HepG2 (cell line): Measurements from ENCODE around the gene NIN. TPM values are rescaled to one million over a fixed set of nuclear protein-coding genes. Genes with fewer than 3 reads are reported as not detected.

ENCODE experiments used
- BRD4 ChIP-seq: sonication (generic); formaldehyde crosslinking; IDR thresholded peaks from 2 replicates; pipeline ENCODE4 v1.4.0; 2020; ENCODE audit warnings: missing genetic modification reagents
- CREB3 ChIP-seq: sonication (generic); formaldehyde crosslinking; IDR thresholded peaks from 2 replicates; pipeline ENCODE4 v1.5.0; 2020; ENCODE audit warnings: missing genetic modification reagents
- EZH2 ChIP-seq: conservative IDR thresholded peaks from 2 replicates; pipeline ENCODE4 v1.6.1; 2012; ENCODE audit warnings: mild to moderate bottlenecking, low read depth, low read length, moderate library complexity
- GATAD2A ChIP-seq: IDR thresholded peaks from 2 replicates; pipeline ENCODE4 v1.6.1; 2016
- HIVEP1 ChIP-seq: sonication (generic); formaldehyde crosslinking; IDR thresholded peaks from 2 replicates; pipeline ENCODE4 v1.4.0; 2020; ENCODE audit warnings: mild to moderate bottlenecking, missing genetic modification reagents
- HMGA1 ChIP-seq: sonication (generic); formaldehyde crosslinking; conservative IDR thresholded peaks from 2 replicates; pipeline ENCODE4 v1.4.0; 2020; ENCODE audit warnings: missing genetic modification reagents
- HNRNPH1 ChIP-seq: fragments of 200-400 bp; formaldehyde crosslinking; optimal IDR thresholded peaks from 2 replicates; pipeline ENCODE3; 2017; ENCODE audit warnings: mild to moderate bottlenecking, low read depth, low read length
- IKZF4 ChIP-seq: sonication (generic); formaldehyde crosslinking; IDR thresholded peaks from 2 replicates; pipeline ENCODE4 v1.5.1; 2020; ENCODE audit warnings: borderline replicate concordance, mild to moderate bottlenecking, low read depth, missing genetic modification reagents; ENCODE audit errors: not compliant biosample characterization
- LRRFIP1 ChIP-seq: sonication (generic); formaldehyde crosslinking; conservative IDR thresholded peaks from 2 replicates; pipeline ENCODE4 v1.4.0; 2020; ENCODE audit warnings: missing genetic modification reagents
- NFATC3 ChIP-seq: sonication (generic); formaldehyde crosslinking; IDR thresholded peaks from 2 replicates; pipeline ENCODE4 v1.5.1; 2020; ENCODE audit warnings: mild to moderate bottlenecking, missing genetic modification reagents
- NR1H2 ChIP-seq: sonication (generic); formaldehyde crosslinking; IDR thresholded peaks from 2 replicates; pipeline ENCODE4 v1.8.1; 2022; ENCODE audit warnings: low read depth, missing genetic modification reagents, borderline replicate concordance
- PRDM4 ChIP-seq: sonication (generic); formaldehyde crosslinking; IDR thresholded peaks from 2 replicates; pipeline ENCODE4 v1.9.0; 2021; ENCODE audit warnings: missing genetic modification reagents, borderline replicate concordance
- TRAFD1 ChIP-seq: sonication (generic); formaldehyde crosslinking; IDR thresholded peaks from 2 replicates; pipeline ENCODE4 v1.5.1; 2020; ENCODE audit warnings: missing genetic modification reagents, mild to moderate bottlenecking, borderline replicate concordance
- ZBTB21 ChIP-seq: sonication (generic); formaldehyde crosslinking; IDR thresholded peaks from 2 replicates; pipeline ENCODE4 v1.4.0; 2020; ENCODE audit warnings: missing genetic modification reagents
- ZBTB26 ChIP-seq: IDR thresholded peaks from 2 replicates; pipeline ENCODE4 v1.6.1; 2016; ENCODE audit warnings: missing compliant biosample characterization, missing genetic modification reagents, borderline replicate concordance
- ZFP41 ChIP-seq: sonication (generic); formaldehyde crosslinking; IDR thresholded peaks from 2 replicates; pipeline ENCODE4 v1.4.0; 2020; ENCODE audit warnings: mild to moderate bottlenecking, missing genetic modification reagents, borderline replicate concordance
- ZFX ChIP-seq: sonication (generic); formaldehyde crosslinking; IDR thresholded peaks from 2 replicates; pipeline ENCODE4 v1.4.0; 2020; ENCODE audit warnings: mild to moderate bottlenecking, low read depth, missing genetic modification reagents, moderate library complexity
- ZNF34 ChIP-seq: sonication (generic); formaldehyde crosslinking; IDR thresholded peaks from 2 replicates; pipeline ENCODE4 v1.4.0; 2020; ENCODE audit warnings: mild to moderate bottlenecking, missing genetic modification reagents, borderline replicate concordance
- ZNF431 ChIP-seq: sonication (generic); formaldehyde crosslinking; IDR thresholded peaks from 2 replicates; pipeline ENCODE4 v1.9.0; 2022; ENCODE audit warnings: missing genetic modification reagents, low read depth, mild to moderate bottlenecking, borderline replicate concordance
- ZNF564 ChIP-seq: sonication (generic); formaldehyde crosslinking; IDR thresholded peaks from 2 replicates; pipeline ENCODE4 v1.8.1; 2023; ENCODE audit warnings: mild to moderate bottlenecking, missing genetic modification reagents
- ZNF652 ChIP-seq: IDR thresholded peaks from 2 replicates; pipeline ENCODE4 v1.6.1; 2016; ENCODE audit warnings: low read depth, borderline replicate concordance
- ZSCAN20 ChIP-seq: sonication (generic); formaldehyde crosslinking; IDR thresholded peaks from 2 replicates; pipeline ENCODE4 v1.4.0; 2020; ENCODE audit warnings: missing genetic modification reagents, mild to moderate bottlenecking, borderline replicate concordance
- polyA plus RNA-seq, 8 experiments: library from polyadenylated mRNA; depleted of rRNA in 3 of 8; stranded (reverse) in 7 of 8; unstranded in 1 of 8; fragments of >200 nt; fragmentation: Illumina TruSeq in 4 of 8; extraction: Trizol in 4 of 8; gene quantifications; 2 replicates each; pipeline versions ENCODE4 v1.2.1 to v1.2.3, GENCODE V29; 2011 to 2016; ENCODE audit warnings: low read depth in 4 of 8, missing spikeins in 1 of 8, mixed read lengths in 1 of 8; ENCODE audit not compliant: insufficient read depth in 1 of 8
- total RNA-seq, 5 experiments: library from RNA; depleted of rRNA; stranded (reverse); fragments of >200 nt; fragmentation: Illumina TruSeq; extraction: Trizol; gene quantifications; 2 replicates each; pipeline ENCODE4 v1.2.3, GENCODE V29; 2016; ENCODE audit warnings: low read depth in 1 of 5

Gene NIN
- total and polyA plus RNA-seq, 2 of the 13 experiments (the other 11 are each of a cell fraction or from before 2014, with no cell fraction given), result 2.8 to 9.7 TPM

- no peak for TF ChIP-seq ZNF34 (CRISPR knock-in tag)
- TF ChIP-seq NFATC3 (CRISPR knock-in tag), result no peak
- TF ChIP-seq ZFP41 (CRISPR knock-in tag), result no peak
- TF ChIP-seq ZNF431 (CRISPR knock-in tag), result no peak
- TF ChIP-seq ZFX (CRISPR knock-in tag), result no peak
- TF ChIP-seq GATAD2A (CRISPR knock-in tag), result peak; percentile 87
- no peak for TF ChIP-seq BRD4 (CRISPR knock-in tag)
- TF ChIP-seq NR1H2 (CRISPR knock-in tag), result no peak
- 0 out of 2 replicates have a peak, but pooled peaks have one; percentile 29 for TF ChIP-seq HIVEP1 (CRISPR knock-in tag)
- TF ChIP-seq ZBTB26, result no peak
- no peak for TF ChIP-seq ZNF564 (CRISPR knock-in tag)
- no peak for TF ChIP-seq PRDM4 (CRISPR knock-in tag)
- no peak for TF ChIP-seq HMGA1
- no peak for TF ChIP-seq CREB3 (CRISPR knock-in tag)
- TF ChIP-seq TRAFD1, result no peak
- no peak for TF ChIP-seq IKZF4 (CRISPR knock-in tag)
- no peak for TF ChIP-seq EZH2
- TF ChIP-seq ZNF652 (CRISPR knock-in tag), result no peak
- TF ChIP-seq ZSCAN20 (CRISPR knock-in tag), result no peak
- no peak for TF ChIP-seq HNRNPH1
- TF ChIP-seq LRRFIP1 (CRISPR knock-in tag), result no peak
- TF ChIP-seq ZBTB21, result no peak
These were observed 3.9 kb upstream of the NIN start (continued) for GRCh38 chr14:50834802-50835276.
